ENCODE data around the gene IMPG2.
A peak's percentile ranks its signal among the peaks of the same experiment; 100 is the strongest.

IMPG2 gene

GRCh38 chr3:101195951-101196713 is 124.2 kb downstream of the IMPG2 start:
- peak; percentile 75 for TF ChIP-seq CTCF (conservative IDR thresholded peaks at IDR 0.05; ENCODE audit: low read depth, low read length)
- DNase-seq (ENCODE audit: low read depth), result peak; percentile 80

GRCh38 chr3:101194392-101194791 is 126.0 kb downstream of the IMPG2 start:
- TF ChIP-seq CTCF (conservative IDR thresholded peaks at IDR 0.05; ENCODE audit: low read depth, low read length), result no peak
- DNase-seq (ENCODE audit: low read depth), result no peak
- H3K4me3 ChIP-seq (ENCODE audit: low read depth, low read length), result no peak overlapping the region

More at GRCh38 chr3:101195951-101196713, 124.2 kb downstream of the IMPG2 start:
- no peak overlapping the region for H3K4me3 ChIP-seq (ENCODE audit: low read depth, low read length)

GRCh38 chr3:101193957-101194356 is 126.4 kb downstream of the IMPG2 start:
- DNase-seq (ENCODE audit: low read depth), result peak; percentile 78
- TF ChIP-seq CTCF (conservative IDR thresholded peaks at IDR 0.05; ENCODE audit: low read depth, low read length), result no peak
- no peak overlapping the region for H3K4me3 ChIP-seq (ENCODE audit: low read depth, low read length)

- peak; percentile 71 for DNase-seq (ENCODE audit: low read depth)
- H3K4me3 ChIP-seq (ENCODE audit: low read depth, low read length), result no peak overlapping the region
- TF ChIP-seq CTCF (conservative IDR thresholded peaks at IDR 0.05; ENCODE audit: low read depth, low read length), result no peak
These were observed 130.6 kb downstream of the IMPG2 start for GRCh38 chr3:101189796-101190195.

DNA sequence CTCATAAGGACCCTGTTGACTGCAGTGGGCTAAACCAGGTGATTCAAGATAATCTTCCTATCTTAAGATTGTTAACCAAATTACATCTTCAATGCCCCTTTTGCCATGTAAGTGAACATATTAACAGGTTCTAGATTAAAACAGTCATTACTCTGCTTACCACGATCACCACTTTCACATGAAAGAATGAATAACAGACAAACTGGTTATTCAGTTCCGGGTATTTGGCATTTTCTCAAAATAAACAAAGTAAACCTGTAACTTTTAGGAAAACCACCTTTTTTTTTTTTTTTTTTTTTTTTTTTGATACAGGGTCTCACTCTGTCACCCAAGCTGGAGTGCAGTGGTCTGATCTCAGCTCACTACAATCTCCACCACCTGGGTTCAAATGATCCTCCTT is 131.2 kb downstream of the IMPG2 start:
- no peak for TF ChIP-seq CTCF (conservative IDR thresholded peaks at IDR 0.05; ENCODE audit: low read depth, low read length)
- DNase-seq (ENCODE audit: low read depth), result no peak
- no peak overlapping the region for H3K4me3 ChIP-seq (ENCODE audit: low read depth, low read length)

DNA sequence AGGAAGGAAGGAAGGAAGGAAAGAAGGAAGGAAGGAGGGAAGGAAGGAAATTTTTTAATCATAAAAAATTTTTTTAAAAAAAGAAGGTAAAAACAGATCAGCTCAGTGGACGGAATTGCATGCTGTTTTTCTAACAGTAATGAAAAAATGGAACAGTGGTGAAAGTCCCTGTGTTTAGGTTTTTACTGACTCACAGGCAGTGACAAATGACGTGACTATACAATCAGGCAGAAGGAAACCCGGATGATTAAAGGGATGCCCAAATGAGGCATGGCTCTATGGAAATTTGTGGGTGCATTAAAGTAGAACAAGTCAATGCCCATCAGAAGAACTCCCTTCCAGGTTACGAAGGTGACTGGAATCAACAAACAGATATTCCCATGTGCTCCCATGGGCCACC is 135.0 kb downstream of the IMPG2 start:
- no peak for TF ChIP-seq CTCF (conservative IDR thresholded peaks at IDR 0.05; ENCODE audit: low read depth, low read length)
- DNase-seq (ENCODE audit: low read depth), result no peak
- H3K4me3 ChIP-seq (ENCODE audit: low read depth, low read length), result no peak overlapping the region

DNA sequence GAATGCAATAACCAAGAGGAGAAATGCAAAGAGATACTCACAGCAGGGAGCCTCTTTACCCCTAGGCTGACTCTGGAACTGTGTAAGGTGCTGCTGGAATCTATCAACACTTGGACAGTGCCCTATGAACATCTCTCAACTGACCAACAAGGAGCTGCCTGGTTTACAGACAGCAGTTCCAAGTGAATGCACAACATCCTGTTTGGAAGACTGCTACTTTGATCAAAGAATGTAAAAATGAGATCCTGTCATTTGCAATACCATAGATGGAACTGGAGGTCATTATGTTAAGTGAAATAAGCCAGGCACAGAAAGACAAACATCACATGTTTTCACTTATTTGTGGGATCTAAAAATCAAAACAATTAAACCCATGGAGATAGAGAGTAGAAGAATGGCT is 136.3 kb downstream of the IMPG2 start:
- DNase-seq (ENCODE audit: low read depth), result peak; percentile 39
- H3K4me3 ChIP-seq (ENCODE audit: low read depth, low read length), result no peak overlapping the region
- no peak for TF ChIP-seq CTCF (conservative IDR thresholded peaks at IDR 0.05; ENCODE audit: low read depth, low read length)
